GM10266 (cell line): ENCODE results near the gene GVQW3.

ENCODE experiments used
- DNase-seq: peaks from one replicate; pipeline ENCODE4 v3.0.0; 2012; ENCODE audit errors: extremely low spot score
- TF ChIP-seq, protein P1 (sequence below): IDR thresholded peaks from 2 replicates; pipeline ENCODE4 v1.5.1; 2012; ENCODE audit warnings: mild to moderate bottlenecking, low read depth; ENCODE audit not compliant: control insufficient read depth, insufficient read depth; ENCODE audit errors: missing control alignments

Gene GVQW3

DNA sequence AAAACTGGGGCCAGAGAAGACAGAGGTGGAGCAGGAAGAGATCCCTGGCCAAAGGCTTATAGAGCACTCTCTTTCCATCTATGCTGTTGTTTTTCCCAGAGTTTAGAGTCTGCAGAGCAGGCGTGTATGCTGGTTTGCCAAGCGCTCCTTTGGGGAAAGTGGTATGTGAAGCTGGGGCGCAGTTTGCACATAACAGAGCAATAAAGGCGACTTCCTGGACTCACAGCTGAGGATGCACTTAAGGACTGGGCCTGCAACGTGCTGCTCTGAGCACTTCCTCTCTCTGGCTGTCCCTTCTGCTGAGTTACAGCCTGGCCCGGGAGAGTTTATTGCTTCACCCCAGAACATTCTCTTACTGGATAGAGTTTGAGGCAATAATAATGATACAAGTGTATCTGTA lies 41.9 kb upstream of the GVQW3 start:
- TF ChIP-seq, protein P1, sequence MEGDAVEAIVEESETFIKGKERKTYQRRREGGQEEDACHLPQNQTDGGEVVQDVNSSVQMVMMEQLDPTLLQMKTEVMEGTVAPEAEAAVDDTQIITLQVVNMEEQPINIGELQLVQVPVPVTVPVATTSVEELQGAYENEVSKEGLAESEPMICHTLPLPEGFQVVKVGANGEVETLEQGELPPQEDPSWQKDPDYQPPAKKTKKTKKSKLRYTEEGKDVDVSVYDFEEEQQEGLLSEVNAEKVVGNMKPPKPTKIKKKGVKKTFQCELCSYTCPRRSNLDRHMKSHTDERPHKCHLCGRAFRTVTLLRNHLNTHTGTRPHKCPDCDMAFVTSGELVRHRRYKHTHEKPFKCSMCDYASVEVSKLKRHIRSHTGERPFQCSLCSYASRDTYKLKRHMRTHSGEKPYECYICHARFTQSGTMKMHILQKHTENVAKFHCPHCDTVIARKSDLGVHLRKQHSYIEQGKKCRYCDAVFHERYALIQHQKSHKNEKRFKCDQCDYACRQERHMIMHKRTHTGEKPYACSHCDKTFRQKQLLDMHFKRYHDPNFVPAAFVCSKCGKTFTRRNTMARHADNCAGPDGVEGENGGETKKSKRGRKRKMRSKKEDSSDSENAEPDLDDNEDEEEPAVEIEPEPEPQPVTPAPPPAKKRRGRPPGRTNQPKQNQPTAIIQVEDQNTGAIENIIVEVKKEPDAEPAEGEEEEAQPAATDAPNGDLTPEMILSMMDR: no peak
- DNase-seq: no peak

DNA sequence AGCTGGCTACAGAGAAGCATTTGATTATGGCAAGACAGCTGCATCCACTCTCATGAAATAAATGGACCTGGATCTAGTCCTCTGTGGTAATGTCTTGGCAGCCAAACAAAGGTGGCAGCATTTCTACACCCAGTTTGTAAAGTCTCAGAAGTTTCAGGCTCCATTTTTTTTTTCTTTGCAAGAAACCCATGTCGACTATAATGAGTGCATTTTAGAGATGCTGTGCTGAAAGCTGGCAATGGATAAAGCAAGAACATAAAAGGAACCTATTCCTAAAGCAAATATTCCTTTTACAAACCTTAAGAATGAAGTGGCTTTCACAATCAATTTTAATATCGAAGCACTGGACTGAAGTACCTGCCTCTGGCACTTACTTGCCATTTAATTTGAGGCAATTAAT lies 33.7 kb upstream of the GVQW3 start:
- DNase-seq: no peak
- TF ChIP-seq, protein P1: no peak

DNA sequence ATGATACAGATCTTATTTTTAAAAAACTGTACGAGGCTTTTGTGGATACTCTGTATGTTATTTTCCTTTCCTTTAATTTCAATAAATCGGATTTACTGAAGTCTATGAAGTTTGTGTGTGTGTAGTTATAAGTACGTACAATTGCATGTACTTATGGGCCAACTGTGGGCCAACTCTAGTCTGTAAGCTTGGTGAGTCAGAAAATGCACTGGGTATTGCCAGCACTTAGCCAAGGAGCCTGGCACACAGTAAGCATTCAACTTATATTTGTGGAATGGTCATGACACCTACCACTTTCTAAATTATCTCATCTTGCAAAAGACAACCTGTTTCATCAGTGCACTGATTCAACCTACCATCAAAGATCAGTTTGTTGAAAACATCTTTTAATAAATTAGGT lies 32.8 kb upstream of the GVQW3 start:
- no peak for DNase-seq
- TF ChIP-seq, protein P1: no peak

DNA sequence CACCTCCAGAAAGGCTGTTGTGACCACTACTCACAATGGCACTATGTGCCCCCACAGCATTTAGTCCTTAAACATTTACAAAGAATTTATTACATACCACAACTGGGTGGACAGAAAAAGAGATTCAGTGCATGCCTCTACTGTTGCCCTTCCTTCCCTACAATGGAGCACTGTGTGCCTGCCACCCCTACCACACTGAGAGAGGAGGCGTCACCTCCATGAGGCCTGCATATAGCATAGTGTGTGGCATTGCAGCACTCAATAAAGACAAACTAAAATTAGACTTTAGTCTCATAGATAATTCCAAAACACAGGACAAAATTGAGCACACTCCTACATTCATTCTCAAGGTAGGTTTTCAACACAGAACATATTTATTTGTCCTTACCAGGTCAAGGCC lies 26.0 kb upstream of the GVQW3 start:
- TF ChIP-seq, protein P1: no peak
- no peak for DNase-seq

DNA sequence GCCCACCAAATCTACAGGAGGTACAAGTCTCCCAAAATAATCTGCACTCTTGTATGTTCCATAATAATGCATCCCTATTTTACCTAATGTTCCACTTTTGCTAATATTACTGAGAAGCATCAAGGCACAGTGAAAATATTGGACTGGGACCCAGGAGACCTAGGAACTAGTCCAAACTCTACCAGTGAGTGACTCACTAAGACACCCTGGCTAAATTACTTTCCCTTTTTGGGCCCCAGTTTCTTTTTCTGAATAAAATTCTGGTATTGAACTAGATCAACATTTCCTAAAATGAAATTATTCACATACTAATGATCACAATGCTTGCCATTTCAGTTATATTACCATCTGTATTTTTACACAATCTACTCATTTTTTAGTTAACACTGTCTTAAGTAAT lies 19.7 kb upstream of the GVQW3 start:
- DNase-seq: no peak

DNA sequence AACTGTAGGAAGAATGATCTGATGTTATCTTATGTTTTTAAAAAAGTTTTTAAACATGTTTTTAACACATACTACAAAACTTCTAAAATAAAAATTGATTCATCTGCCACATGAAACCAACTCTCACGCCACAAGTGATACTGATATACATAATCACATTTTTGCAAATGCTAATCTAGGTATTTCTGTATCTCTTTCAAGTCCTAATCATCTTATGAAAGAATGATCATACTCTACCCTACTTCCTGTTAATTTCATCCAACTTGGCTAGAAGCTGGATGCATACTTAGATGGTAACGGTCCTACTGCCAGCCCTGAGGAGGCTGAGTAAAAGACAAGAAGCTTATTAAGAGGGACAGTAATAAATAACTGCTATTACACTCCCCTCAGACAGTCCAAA lies 19.3 kb upstream of the GVQW3 start:
- TF ChIP-seq, protein P1: no peak
- DNase-seq: no peak

More for the DNA sequence above, 19.7 kb upstream of the GVQW3 start:
- TF ChIP-seq, protein P1: no peak

DNA sequence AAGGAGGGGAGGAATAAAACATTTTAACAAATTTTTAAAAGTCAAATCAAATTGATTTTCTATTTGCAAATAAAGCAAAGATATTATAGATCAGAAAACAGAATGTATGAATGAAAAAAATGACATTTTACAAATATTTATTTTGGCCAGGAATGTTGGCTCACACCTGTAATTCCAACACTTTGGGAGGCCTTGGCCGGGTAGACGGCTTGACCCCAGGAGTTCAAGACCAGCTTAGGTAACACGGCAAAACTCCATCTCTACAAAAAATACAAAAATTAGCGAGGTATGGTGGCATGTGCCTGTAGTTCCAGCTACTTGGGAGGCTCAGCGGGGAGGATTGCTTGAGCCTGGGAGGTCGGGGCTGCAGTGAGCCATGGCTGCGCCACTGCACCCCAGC lies 18.4 kb upstream of the GVQW3 start:
- TF ChIP-seq, protein P1: no peak
- no peak for DNase-seq
